ENCODE measurements around the gene ARPC4. TPM values are rescaled to one million over a fixed set of nuclear protein-coding genes. Genes with fewer than 3 reads are reported as not detected.

The ARPC4 gene
- total RNA-seq, 1 experiment from 2014 or later, result 152 TPM

DNA sequence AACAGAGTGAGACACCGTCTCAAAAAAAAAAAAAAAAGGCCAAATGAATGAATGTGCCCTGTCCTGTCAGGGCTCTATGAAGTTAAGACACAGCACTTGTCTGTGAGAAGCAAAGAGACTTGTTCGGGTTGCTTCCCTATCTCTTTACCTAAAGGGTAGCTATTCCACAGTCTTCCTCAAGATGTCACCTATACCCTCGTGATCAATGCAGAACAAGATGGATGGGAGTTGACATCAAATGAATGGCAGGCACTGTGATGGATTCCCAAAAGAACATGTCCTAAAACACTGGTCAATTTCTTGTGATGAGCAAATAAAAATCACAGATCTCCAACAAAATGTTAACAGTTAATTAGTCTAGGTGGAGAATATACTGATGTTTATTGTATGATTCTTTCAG, 10.1 kb upstream of the ARPC4 start:
- no peak overlapping the region for H3K4me3 ChIP-seq (ENCODE audit: low read depth, low read length, poor library complexity, severe bottlenecking)
- ChIA-PET CTCF (interaction anchor here (0.7 kb wide), 1 partner anchor 282 kb away, joined by 4 read pairs; no protein-coding TSS in a partner anchor), POLR2A (ENCODE audit: low non-redundant PET) (interaction anchor here (0.7 kb wide), 1 partner anchor 1343 kb away, joined by 13 read pairs; no protein-coding TSS in a partner anchor)
- no peaks in the 10 kb centered on the region for H3K4me1 ChIP-seq (ENCODE audit: insufficient read depth, low read length, poor library complexity, severe bottlenecking)
- H3K36me3 ChIP-seq (ENCODE audit: insufficient read depth, low read length, poor library complexity, severe bottlenecking), result peaks cover 33% of the 10 kb centered on the region
- H3K9me3 ChIP-seq (ENCODE audit: low read depth, low read length, poor library complexity, severe bottlenecking), result no peaks in the 10 kb centered on the region
- no peak overlapping the region for H3K27ac ChIP-seq (ENCODE audit: low read depth, low read length, poor library complexity, severe bottlenecking)
- DNase-seq (ENCODE audit: low spot score), result no peak
- BruUV-seq (replicated peaks), result no TSS peak
- TF ChIP-seq EZH2 (IDR thresholded peaks at IDR 0.05; ENCODE audit: borderline replicate concordance, low read depth, low read length, poor library complexity, severe bottlenecking), result no peak
- TF ChIP-seq, protein P1, sequence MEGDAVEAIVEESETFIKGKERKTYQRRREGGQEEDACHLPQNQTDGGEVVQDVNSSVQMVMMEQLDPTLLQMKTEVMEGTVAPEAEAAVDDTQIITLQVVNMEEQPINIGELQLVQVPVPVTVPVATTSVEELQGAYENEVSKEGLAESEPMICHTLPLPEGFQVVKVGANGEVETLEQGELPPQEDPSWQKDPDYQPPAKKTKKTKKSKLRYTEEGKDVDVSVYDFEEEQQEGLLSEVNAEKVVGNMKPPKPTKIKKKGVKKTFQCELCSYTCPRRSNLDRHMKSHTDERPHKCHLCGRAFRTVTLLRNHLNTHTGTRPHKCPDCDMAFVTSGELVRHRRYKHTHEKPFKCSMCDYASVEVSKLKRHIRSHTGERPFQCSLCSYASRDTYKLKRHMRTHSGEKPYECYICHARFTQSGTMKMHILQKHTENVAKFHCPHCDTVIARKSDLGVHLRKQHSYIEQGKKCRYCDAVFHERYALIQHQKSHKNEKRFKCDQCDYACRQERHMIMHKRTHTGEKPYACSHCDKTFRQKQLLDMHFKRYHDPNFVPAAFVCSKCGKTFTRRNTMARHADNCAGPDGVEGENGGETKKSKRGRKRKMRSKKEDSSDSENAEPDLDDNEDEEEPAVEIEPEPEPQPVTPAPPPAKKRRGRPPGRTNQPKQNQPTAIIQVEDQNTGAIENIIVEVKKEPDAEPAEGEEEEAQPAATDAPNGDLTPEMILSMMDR (conservative IDR thresholded peaks at IDR 0.05; ENCODE audit: low read depth, low read length), result peak; percentile 36; the same call in 1 of the 2 replicates
- intact Hi-C loops (cut with micrococcal nuclease; ENCODE audit: unreplicated experiment), result no loop called here
- no peaks in the 10 kb centered on the region for H3K27me3 ChIP-seq (replicated peaks; ENCODE audit: insufficient read depth, low read depth, low read length, poor library complexity)

GRCh38 chr3:9783954-9784353, 8.9 kb upstream of the ARPC4 start:
- no peaks in the 10 kb centered on the region for H3K4me1 ChIP-seq (ENCODE audit: insufficient read depth, low read length, poor library complexity, severe bottlenecking)
- peaks cover 35% of the 10 kb centered on the region for H3K36me3 ChIP-seq (ENCODE audit: insufficient read depth, low read length, poor library complexity, severe bottlenecking)
- ChIA-PET CTCF (no interaction called here), POLR2A (ENCODE audit: low non-redundant PET) (no interaction called here)
- no TSS peak for BruUV-seq (replicated peaks)
- no peaks in the 10 kb centered on the region for H3K9me3 ChIP-seq (ENCODE audit: low read depth, low read length, poor library complexity, severe bottlenecking)
- H3K27ac ChIP-seq (ENCODE audit: low read depth, low read length, poor library complexity, severe bottlenecking), result no peak overlapping the region
- intact Hi-C loops (cut with micrococcal nuclease; ENCODE audit: unreplicated experiment), result no loop called here
- no peaks in the 10 kb centered on the region for H3K27me3 ChIP-seq (replicated peaks; ENCODE audit: insufficient read depth, low read depth, low read length, poor library complexity)
- TF ChIP-seq EZH2 (IDR thresholded peaks at IDR 0.05; ENCODE audit: borderline replicate concordance, low read depth, low read length, poor library complexity, severe bottlenecking), result no peak
- TF ChIP-seq, protein P1 (conservative IDR thresholded peaks at IDR 0.05; ENCODE audit: low read depth, low read length), result no peak
- no peak for DNase-seq (ENCODE audit: low spot score)
- H3K4me3 ChIP-seq (ENCODE audit: low read depth, low read length, poor library complexity, severe bottlenecking), result no peak overlapping the region

- intact Hi-C loops (cut with micrococcal nuclease; ENCODE audit: unreplicated experiment), result no loop called here
These were observed 7.9 kb upstream of the ARPC4 start for GRCh38 chr3:9784965-9785364.

More at GRCh38 chr3:9784965-9785364, 7.9 kb upstream of the ARPC4 start:
- no TSS peak for BruUV-seq (replicated peaks)
- Histone ChIP-seq H3K36me3 (ENCODE audit: insufficient read depth, low read length, poor library complexity, severe bottlenecking) (peaks cover 45% of the 10 kb centered on the region), H3K9me3 (ENCODE audit: low read depth, low read length, poor library complexity, severe bottlenecking) (no peaks in the 10 kb centered on the region), H3K27ac (ENCODE audit: low read depth, low read length, poor library complexity, severe bottlenecking) (no peak overlapping the region), H3K4me3 (ENCODE audit: low read depth, low read length, poor library complexity, severe bottlenecking) (no peak overlapping the region), H3K27me3 (replicated peaks; ENCODE audit: insufficient read depth, low read depth, low read length, poor library complexity) (no peaks in the 10 kb centered on the region), H3K4me1 (ENCODE audit: insufficient read depth, low read length, poor library complexity, severe bottlenecking) (no peaks in the 10 kb centered on the region)
- no peak for TF ChIP-seq EZH2 (IDR thresholded peaks at IDR 0.05; ENCODE audit: borderline replicate concordance, low read depth, low read length, poor library complexity, severe bottlenecking)
- TF ChIP-seq, protein P1 (conservative IDR thresholded peaks at IDR 0.05; ENCODE audit: low read depth, low read length), result no peak
- CTCF ChIA-PET, result no interaction called here
- no peak for DNase-seq (ENCODE audit: low spot score)
- POLR2A ChIA-PET (ENCODE audit: low non-redundant PET), result no interaction called here

Measured in A673 (cell line).